Right atrium auricular region (tissue), 2 donors: ENCODE measurements around the gene DCAF12. TPM values are rescaled to one million over a fixed set of nuclear protein-coding genes. Genes with fewer than 3 reads are reported as not detected.
"Not testable (repeated sequence)": the region's sequence is repeated elsewhere in the genome, so short reads cannot be mapped to it uniquely, and the experiment has no call there.

Experiments
- DNase-seq: peaks from one replicate; pipeline ENCODE4 v3.0.0-alpha.2; 2019; ENCODE audit warnings: low spot score
- H3K27ac ChIP-seq, 2 donors: fragments of 200-600 bp; sonication (generic); 1 replicate in 1 of 2; 2 replicates in 1 of 2; pipeline ENCODE4 v1.5.1; 2016 to 2019
- H3K27me3 ChIP-seq, 2 donors: fragments of 200-600 bp; sonication (generic); one replicate each; pipeline versions ENCODE4 v1.5.1 to v1.6.0; 2017 to 2019
- H3K36me3 ChIP-seq: fragments of 200-600 bp; sonication (generic); one replicate; pipeline ENCODE4 v1.5.1; 2016
- H3K4me1 ChIP-seq, 2 donors: fragments of 200-600 bp; sonication (generic); one replicate each; pipeline versions ENCODE4 v1.5.1 to v1.6.0; 2017 to 2019
- H3K4me3 ChIP-seq, 2 donors: fragments of 200-600 bp; sonication (generic); 1 replicate in 1 of 2; 2 replicates in 1 of 2; pipeline ENCODE4 v1.5.1; 2017 to 2019; ENCODE audit warnings: mild to moderate bottlenecking in 1 of 2, moderate library complexity in 1 of 2
- H3K9me3 ChIP-seq, 2 donors: fragments of 200-600 bp; sonication (generic); one replicate each; pipeline ENCODE4 v1.5.1; 2019
- total RNA-seq, 2 donors: library from RNA; depleted of rRNA; stranded (reverse); fragments of >200 nt; gene quantifications; one replicate each; pipeline ENCODE4 v1.1.0, GENCODE V29; 2016
- TF ChIP-seq, protein P1 (sequence below), 2 donors: fragments of 200-600 bp; sonication (generic); IDR thresholded peaks; one replicate each; pipeline ENCODE4 v1.5.1; 2019; ENCODE audit warnings: antibody characterized with exemption in 2 of 2

The DCAF12 gene
- total RNA-seq, 2 donors from 2014 or later: 20.4 to 20.6 TPM

DNA sequence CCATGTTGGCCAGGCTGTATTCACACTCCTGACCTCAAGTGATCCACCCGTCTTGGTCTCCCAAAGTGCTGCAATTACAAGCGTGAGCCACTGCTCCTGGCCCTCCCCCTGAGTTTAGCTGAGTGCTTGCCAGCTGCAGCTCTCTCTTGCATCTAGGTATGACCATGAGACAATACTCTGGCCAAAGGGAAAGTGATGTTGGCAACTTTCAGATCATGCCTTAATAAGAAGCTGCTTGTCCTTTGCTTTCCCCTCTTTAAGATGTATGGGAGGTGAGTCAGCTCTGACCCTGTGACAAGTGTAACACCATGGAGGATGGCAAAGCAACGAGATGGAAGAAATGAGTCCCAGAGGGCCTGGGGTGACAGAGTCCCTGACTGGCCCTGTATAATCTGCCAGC is 18.7 kb upstream of the DCAF12 start:
- no peak for DNase-seq
- Histone ChIP-seq H3K4me1 (no peaks in the 10 kb centered on the region), H3K4me3 (no peak overlapping the region), H3K27me3 (no peaks in the 10 kb centered on the region), H3K9me3 (no peaks in the 10 kb centered on the region), H3K36me3 (no peaks in the 10 kb centered on the region), H3K27ac (no peak overlapping the region)
- TF ChIP-seq, protein P1, sequence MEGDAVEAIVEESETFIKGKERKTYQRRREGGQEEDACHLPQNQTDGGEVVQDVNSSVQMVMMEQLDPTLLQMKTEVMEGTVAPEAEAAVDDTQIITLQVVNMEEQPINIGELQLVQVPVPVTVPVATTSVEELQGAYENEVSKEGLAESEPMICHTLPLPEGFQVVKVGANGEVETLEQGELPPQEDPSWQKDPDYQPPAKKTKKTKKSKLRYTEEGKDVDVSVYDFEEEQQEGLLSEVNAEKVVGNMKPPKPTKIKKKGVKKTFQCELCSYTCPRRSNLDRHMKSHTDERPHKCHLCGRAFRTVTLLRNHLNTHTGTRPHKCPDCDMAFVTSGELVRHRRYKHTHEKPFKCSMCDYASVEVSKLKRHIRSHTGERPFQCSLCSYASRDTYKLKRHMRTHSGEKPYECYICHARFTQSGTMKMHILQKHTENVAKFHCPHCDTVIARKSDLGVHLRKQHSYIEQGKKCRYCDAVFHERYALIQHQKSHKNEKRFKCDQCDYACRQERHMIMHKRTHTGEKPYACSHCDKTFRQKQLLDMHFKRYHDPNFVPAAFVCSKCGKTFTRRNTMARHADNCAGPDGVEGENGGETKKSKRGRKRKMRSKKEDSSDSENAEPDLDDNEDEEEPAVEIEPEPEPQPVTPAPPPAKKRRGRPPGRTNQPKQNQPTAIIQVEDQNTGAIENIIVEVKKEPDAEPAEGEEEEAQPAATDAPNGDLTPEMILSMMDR (IDR thresholded peaks at IDR 0.05): no peak

DNA sequence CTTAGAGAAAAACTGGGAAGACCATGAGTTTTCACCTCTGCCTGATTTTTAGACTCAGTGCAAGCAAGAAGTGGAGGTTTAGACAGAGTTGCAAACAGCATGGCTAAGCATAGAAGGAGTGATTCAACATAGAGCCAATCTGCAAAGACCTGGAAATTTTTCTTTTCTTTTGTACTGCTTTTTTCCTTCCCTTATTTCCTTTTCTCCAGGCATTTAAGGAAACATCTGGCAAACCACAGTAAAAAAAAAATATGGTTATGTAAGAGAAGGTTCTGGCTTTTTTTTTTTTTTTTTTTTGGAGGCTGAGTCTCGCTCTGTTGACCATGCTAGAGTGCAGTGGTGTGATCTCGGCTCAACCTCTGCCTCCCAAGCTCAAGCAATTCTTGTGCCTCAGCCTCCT is 16.6 kb upstream of the DCAF12 start:
- Histone ChIP-seq H3K27me3 (no peaks in the 10 kb centered on the region), H3K36me3 (no peaks in the 10 kb centered on the region), H3K27ac (no peak overlapping the region), H3K4me1 (no peaks in the 10 kb centered on the region), H3K4me3 (no peak overlapping the region), H3K9me3 (no peaks in the 10 kb centered on the region)
- DNase-seq: no peak
- TF ChIP-seq, protein P1 (IDR thresholded peaks at IDR 0.05): no peak

DNA sequence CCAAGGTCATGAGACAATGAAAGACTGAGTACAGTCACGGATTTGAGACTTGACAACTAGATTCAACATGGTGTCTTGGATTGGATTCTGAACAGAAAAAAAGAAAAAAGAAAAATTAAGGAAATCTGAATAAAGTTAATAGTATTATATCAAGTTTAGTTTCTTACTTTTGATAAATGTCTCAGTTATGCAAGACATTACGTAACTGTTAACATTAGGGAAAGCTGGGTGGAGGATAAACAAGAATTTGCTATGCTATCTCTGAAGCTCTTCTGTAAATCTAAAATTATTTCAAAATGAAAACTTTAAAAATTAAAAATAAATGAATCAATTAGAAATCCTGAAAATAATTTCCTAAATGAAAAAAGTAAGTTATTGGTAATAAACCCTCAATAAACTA is 14.4 kb upstream of the DCAF12 start:
- no peaks in the 10 kb centered on the region for H3K27me3 ChIP-seq
- H3K4me1 ChIP-seq: no peaks in the 10 kb centered on the region
- H3K36me3 ChIP-seq: no peaks in the 10 kb centered on the region
- no peaks in the 10 kb centered on the region for H3K9me3 ChIP-seq
- H3K27ac ChIP-seq: peak overlapping the region in 1 of 2 donors; percentile 13
- TF ChIP-seq, protein P1 (IDR thresholded peaks at IDR 0.05): no peak
- H3K4me3 ChIP-seq: no peak overlapping the region
- DNase-seq: no peak

DNA sequence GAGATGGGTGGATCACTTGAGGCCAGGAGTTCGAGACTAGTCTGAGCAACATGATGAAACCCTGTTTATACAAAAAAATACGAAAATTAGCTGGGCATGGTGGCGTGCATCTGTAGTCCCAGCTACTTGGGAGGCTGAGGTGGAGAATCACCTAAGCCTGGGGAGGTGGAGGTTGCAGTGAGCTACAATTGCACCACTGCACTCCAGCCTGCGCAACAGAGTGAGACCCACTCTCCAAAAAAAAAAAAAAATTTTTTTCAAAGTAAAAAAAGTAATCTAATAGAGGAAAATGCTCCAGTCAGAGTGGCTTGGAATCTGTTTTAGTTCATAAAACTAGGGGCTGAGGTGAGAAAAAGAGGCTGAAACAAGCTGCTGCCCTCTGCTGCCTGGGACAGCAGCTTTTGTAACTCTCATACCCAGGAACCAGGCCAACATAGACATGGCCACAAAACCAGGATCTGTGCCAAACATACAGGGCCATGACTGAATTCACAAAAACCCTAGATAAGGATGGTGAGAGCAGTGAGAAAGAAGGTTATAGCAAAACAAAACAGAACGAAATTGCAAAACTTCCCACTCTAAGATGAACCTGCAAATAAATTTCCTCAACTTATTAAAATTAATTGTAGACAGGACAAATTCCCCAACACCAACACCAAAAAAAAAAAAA is 13.1 kb upstream of the DCAF12 start:
- peak; percentile 85 for DNase-seq
- Histone ChIP-seq H3K4me3 (no peak overlapping the region), H3K4me1 (no peaks in the 10 kb centered on the region), H3K36me3 (no peaks in the 10 kb centered on the region), H3K27me3 (no peaks in the 10 kb centered on the region), H3K9me3 (no peaks in the 10 kb centered on the region), H3K27ac (no peak overlapping the region)
- TF ChIP-seq, protein P1 (IDR thresholded peaks at IDR 0.05): peak in 1 of 2 donors; percentile 58

DNA sequence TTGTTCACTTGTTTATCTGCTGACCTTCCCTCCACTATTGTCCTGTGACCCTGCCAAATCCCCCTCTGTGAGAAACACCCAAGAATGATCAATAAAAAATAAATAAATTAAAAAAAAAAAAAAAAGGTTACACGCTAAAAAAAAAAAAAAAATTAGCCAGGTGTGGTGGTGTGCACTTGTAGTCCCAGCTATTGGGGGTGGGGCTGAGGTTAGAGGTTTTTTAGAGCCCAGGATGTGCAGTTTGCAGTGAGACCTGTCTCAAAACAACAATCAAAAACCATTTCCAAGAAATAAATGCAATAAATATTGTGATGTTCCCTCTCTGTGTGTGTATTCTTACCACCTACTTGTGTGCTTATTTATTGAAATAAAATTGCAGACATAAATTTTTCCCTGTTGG is 12.1 kb upstream of the DCAF12 start:
- H3K27ac ChIP-seq, H3K36me3 ChIP-seq, H3K9me3 ChIP-seq, H3K4me3 ChIP-seq, H3K27me3 ChIP-seq, H3K4me1 ChIP-seq, DNase-seq: not testable (repeated sequence)

DNA sequence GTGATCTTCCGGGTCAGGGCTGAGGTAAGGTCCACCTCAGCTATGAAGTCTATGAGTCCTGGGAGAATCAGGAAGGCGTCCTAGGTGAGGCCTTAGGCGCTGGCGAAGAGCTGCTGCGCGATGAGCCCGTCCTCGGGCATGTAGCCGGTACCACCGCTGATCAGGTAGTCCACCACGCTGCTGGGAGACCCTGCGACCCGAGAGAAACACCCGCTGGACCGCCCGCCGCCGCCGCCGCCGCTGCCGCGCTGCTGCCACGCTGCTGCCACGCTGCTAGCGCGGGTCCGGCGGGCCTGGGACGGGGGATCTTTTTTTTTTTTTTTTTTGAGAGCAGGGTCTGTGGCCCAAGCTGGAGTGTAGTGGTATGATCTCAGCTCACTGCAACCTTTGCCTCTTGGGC is 8.0 kb upstream of the DCAF12 start:
- Histone ChIP-seq H3K4me1 (no peaks in the 10 kb centered on the region), H3K27ac (no peak overlapping the region), H3K9me3 (no peaks in the 10 kb centered on the region), H3K4me3 (no peak overlapping the region), H3K27me3 (no peaks in the 10 kb centered on the region), H3K36me3 (no peaks in the 10 kb centered on the region)
- TF ChIP-seq, protein P1 (IDR thresholded peaks at IDR 0.05): no peak
- DNase-seq: no peak
